ENCODE data around the gene C16orf82. TPM values are rescaled to one million over a fixed set of nuclear protein-coding genes. Genes with fewer than 3 reads are reported as not detected.

C16orf82 gene
- total RNA-seq, 1 donor from 2014 or later: not detected

GRCh38 chr16:27028591-27029110 is 38.1 kb upstream of the C16orf82 start:
- Histone ChIP-seq H3K4me3 (ENCODE audit: low read depth, low read length) (no peak overlapping the region), H3K36me3 (ENCODE audit: control insufficient read depth, insufficient read depth, low read length) (no peaks in the 10 kb centered on the region), H3K27me3 (ENCODE audit: control insufficient read depth, insufficient read depth, low read length) (no peaks in the 10 kb centered on the region)
- no peak for TF ChIP-seq CTCF (IDR thresholded peaks at IDR 0.05; ENCODE audit: insufficient read depth, low read length, severe bottlenecking)
- FAIRE-seq (no peak), DNase-seq (ENCODE audit: low read depth) (no peak)

- H3K4me3 ChIP-seq (ENCODE audit: low read depth, low read length): no peak overlapping the region
- TF ChIP-seq CTCF (IDR thresholded peaks at IDR 0.05; ENCODE audit: insufficient read depth, low read length, severe bottlenecking): no peak
- FAIRE-seq (no peak), DNase-seq (ENCODE audit: low read depth) (no peak)
- no peaks in the 10 kb centered on the region for H3K27me3 ChIP-seq (ENCODE audit: control insufficient read depth, insufficient read depth, low read length)
- no peaks in the 10 kb centered on the region for H3K36me3 ChIP-seq (ENCODE audit: control insufficient read depth, insufficient read depth, low read length)
These were observed 37.2 kb upstream of the C16orf82 start for GRCh38 chr16:27029525-27029924.

- FAIRE-seq (no peak), DNase-seq (ENCODE audit: low read depth) (no peak)
- Histone ChIP-seq H3K4me3 (ENCODE audit: low read depth, low read length) (no peak overlapping the region), H3K27me3 (ENCODE audit: control insufficient read depth, insufficient read depth, low read length) (no peaks in the 10 kb centered on the region), H3K36me3 (ENCODE audit: control insufficient read depth, insufficient read depth, low read length) (no peaks in the 10 kb centered on the region)
- no peak for TF ChIP-seq CTCF (IDR thresholded peaks at IDR 0.05; ENCODE audit: insufficient read depth, low read length, severe bottlenecking)
These were observed 33.3 kb upstream of the C16orf82 start for GRCh38 chr16:27033281-27033979.

GRCh38 chr16:27040732-27041131 is 26.0 kb upstream of the C16orf82 start:
- FAIRE-seq: no peak

GRCh38 chr16:27046958-27047518 is 19.7 kb upstream of the C16orf82 start:
- no peak for FAIRE-seq
- no peak for TF ChIP-seq CTCF (IDR thresholded peaks at IDR 0.05; ENCODE audit: insufficient read depth, low read length, severe bottlenecking)
- H3K36me3 ChIP-seq (ENCODE audit: control insufficient read depth, insufficient read depth, low read length): no peaks in the 10 kb centered on the region
- no peaks in the 10 kb centered on the region for H3K27me3 ChIP-seq (ENCODE audit: control insufficient read depth, insufficient read depth, low read length)
- no peak for DNase-seq (ENCODE audit: low read depth)
- H3K4me3 ChIP-seq (ENCODE audit: low read depth, low read length): no peak overlapping the region

More at GRCh38 chr16:27040732-27041131, 26.0 kb upstream of the C16orf82 start:
- Histone ChIP-seq H3K4me3 (ENCODE audit: low read depth, low read length) (no peak overlapping the region), H3K27me3 (ENCODE audit: control insufficient read depth, insufficient read depth, low read length) (no peaks in the 10 kb centered on the region), H3K36me3 (ENCODE audit: control insufficient read depth, insufficient read depth, low read length) (no peaks in the 10 kb centered on the region)
- TF ChIP-seq CTCF (IDR thresholded peaks at IDR 0.05; ENCODE audit: insufficient read depth, low read length, severe bottlenecking): no peak
- no peak for DNase-seq (ENCODE audit: low read depth)

Measured in bronchial epithelial cell (primary cell).